Smooth muscle cell (in vitro differentiated cells): ENCODE measurements around the gene CD47. TPM values are rescaled to one million over a fixed set of nuclear protein-coding genes. Genes with fewer than 3 reads are reported as not detected.

Experiments
- DNase-seq: peaks from one replicate; lab custom pipeline; 2025; ENCODE audit not compliant: unreplicated experiment; lab: John Stamatoyannopoulos, UW
- H2AFZ ChIP-seq: fragments of 200-600 bp; sonication (generic); 2 replicates; pipeline ENCODE4 v1.6.0; 2016; ENCODE audit warnings: antibody characterized with exemption, low read depth, mild to moderate bottlenecking
- H3F3A ChIP-seq: fragments of 200-600 bp; sonication (generic); 2 replicates; pipeline ENCODE4 v1.6.0; 2017; ENCODE audit warnings: antibody characterized with exemption, low read depth
- H3K27ac ChIP-seq: fragments of 200-600 bp; sonication (generic); 2 replicates; pipeline ENCODE4 v1.5.1; 2016; ENCODE audit warnings: low read depth, mild to moderate bottlenecking
- H3K27me3 ChIP-seq: fragments of 200-600 bp; sonication (generic); 2 replicates; pipeline ENCODE4 v1.6.1; 2016; ENCODE audit warnings: low read depth, mild to moderate bottlenecking
- H3K36me3 ChIP-seq: fragments of 200-600 bp; sonication (generic); 2 replicates; pipeline ENCODE4 v1.5.1; 2016; ENCODE audit warnings: low read depth
- H3K4me1 ChIP-seq: fragments of 200-600 bp; sonication (generic); 2 replicates; pipeline ENCODE4 v1.5.1; 2016; ENCODE audit warnings: low read depth
- H3K4me2 ChIP-seq: fragments of 200-600 bp; sonication (generic); 2 replicates; pipeline ENCODE4 v1.6.0; 2016; ENCODE audit warnings: mild to moderate bottlenecking
- H3K4me3 ChIP-seq: fragments of 200-600 bp; sonication (generic); 2 replicates; pipeline ENCODE4 v1.5.1; 2016; ENCODE audit warnings: mild to moderate bottlenecking
- H3K79me2 ChIP-seq: fragments of 200-600 bp; sonication (generic); 2 replicates; pipeline ENCODE4 v1.6.0; 2016; ENCODE audit warnings: low read depth, mild to moderate bottlenecking
- H3K9ac ChIP-seq: fragments of 200-600 bp; sonication (generic); 2 replicates; pipeline ENCODE4 v1.6.0; 2016; ENCODE audit warnings: low read depth
- H3K9me3 ChIP-seq: fragments of 200-600 bp; sonication (generic); replicated peaks from 2 replicates; pipeline ENCODE4 v1.5.1; 2016; ENCODE audit warnings: low read depth
- H4K20me1 ChIP-seq: fragments of 200-600 bp; sonication (generic); 2 replicates; pipeline ENCODE4 v1.6.0; 2016; ENCODE audit warnings: low read depth
- CTCF ChIP-seq: fragments of 200-600 bp; sonication (generic); IDR thresholded peaks from 2 replicates; pipeline ENCODE4 v1.5.1; 2017; ENCODE audit warnings: borderline replicate concordance, mild to moderate bottlenecking, antibody characterized with exemption; ENCODE audit not compliant: insufficient read depth, poor library complexity, severe bottlenecking
- WGBS: methylation state at CpG from one replicate; pipeline ENCODE4 v1.1.7; 2016; ENCODE audit warnings: low lambda C conversion rate; 5-methylcytosine and 5-hydroxymethylcytosine counted together
- polyA plus RNA-seq: library from polyadenylated mRNA; unstranded; fragments of >200 nt; fragmentation: Nextera tagmentation; extraction: Ambion mirVana; gene quantifications from 2 replicates; pipeline ENCODE4 v1.2.1, GENCODE V29; 2016
- total RNA-seq: library from RNA; depleted of rRNA; stranded (reverse); fragments of >200 nt; gene quantifications from 2 replicates; pipeline ENCODE4 v1.2.3, GENCODE V29; 2014

CD47 gene
- total and polyA plus RNA-seq, 2 experiments from 2014 or later, result 47.1 to 95.6 TPM

DNA sequence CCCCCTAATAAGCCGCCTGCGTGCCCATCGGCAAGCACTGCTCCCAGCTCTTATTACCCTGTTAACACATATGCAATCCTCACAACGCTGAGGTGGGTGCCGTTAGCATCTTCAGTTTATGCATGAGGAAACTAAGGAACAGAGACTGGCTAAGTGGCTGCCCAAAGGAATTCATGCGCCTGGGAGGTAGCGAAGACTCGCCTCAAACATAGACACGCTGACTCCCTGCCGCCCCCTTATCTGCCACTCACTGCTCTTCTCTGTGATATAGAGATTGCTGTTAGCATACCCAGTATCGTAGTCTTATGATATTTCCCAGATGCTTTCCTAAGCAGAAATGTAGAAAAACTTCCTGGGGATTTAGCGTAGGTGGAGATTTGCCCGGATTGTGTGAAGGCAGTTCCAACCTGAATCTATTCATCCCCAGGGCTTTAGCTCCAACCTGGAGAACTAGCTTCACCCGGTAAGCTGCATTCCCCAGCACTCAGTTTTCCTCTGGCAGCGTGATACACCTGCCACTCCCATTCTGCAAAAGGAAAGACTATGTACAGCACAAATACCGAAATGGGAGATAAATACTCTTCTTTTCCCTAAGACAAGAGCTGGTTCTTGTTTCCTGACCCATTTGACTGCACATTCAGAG is 23.7 kb upstream of the CD47 start:
- DNase-seq, result no peak
- H3K4me2 ChIP-seq, result peak overlapping the region; percentile 9
- no peaks in the 10 kb centered on the region for H3K79me2 ChIP-seq
- 67% methylated on average over 16 of the region's 16 CpGs for WGBS
- H3K9ac ChIP-seq, result no peak overlapping the region
- no peaks in the 10 kb centered on the region for H3K9me3 ChIP-seq
- no peaks in the 10 kb centered on the region for H3K36me3 ChIP-seq
- no peak overlapping the region for H3K4me3 ChIP-seq
- H3K27ac ChIP-seq, result no peak overlapping the region
- no peaks in the 10 kb centered on the region for H4K20me1 ChIP-seq
- H3F3A ChIP-seq, result no peaks in the 10 kb centered on the region
- H2AFZ ChIP-seq, result no peak overlapping the region
- no peaks in the 10 kb centered on the region for H3K27me3 ChIP-seq
- no peaks in the 10 kb centered on the region for H3K4me1 ChIP-seq
- TF ChIP-seq CTCF, result no peak

DNA sequence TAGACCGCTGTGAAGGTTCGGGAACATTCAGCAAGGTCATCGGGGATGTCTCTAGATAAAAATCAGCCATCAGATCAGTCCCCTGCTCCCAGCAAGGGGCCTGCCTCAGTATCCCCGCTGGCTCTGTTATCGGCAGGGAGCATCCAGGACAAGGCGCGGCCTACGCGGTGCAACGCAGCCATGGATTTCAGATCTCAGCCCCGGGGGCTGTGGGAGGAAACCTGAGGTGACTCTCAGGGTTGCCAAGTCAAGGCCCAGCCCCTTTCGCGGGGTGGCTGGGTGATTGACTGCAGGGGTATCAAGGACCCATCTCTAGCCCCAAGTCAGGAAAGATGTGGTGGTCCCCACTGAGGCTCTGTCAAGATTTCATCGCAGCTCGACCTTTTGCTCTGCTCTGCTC is 23.1 kb upstream of the CD47 start:
- Histone ChIP-seq H3K27me3 (no peaks in the 10 kb centered on the region), H2AFZ (no peak overlapping the region), H3K9me3 (no peaks in the 10 kb centered on the region), H4K20me1 (no peaks in the 10 kb centered on the region), H3K79me2 (no peaks in the 10 kb centered on the region), H3F3A (no peaks in the 10 kb centered on the region), H3K4me2 (no peak overlapping the region), H3K36me3 (no peaks in the 10 kb centered on the region), H3K9ac (no peak overlapping the region), H3K4me1 (no peaks in the 10 kb centered on the region), H3K27ac (no peak overlapping the region), H3K4me3 (no peak overlapping the region)
- no peak for TF ChIP-seq CTCF
- WGBS, result 93% methylated on average over 15 of the region's 15 CpGs
- no peak for DNase-seq

DNA sequence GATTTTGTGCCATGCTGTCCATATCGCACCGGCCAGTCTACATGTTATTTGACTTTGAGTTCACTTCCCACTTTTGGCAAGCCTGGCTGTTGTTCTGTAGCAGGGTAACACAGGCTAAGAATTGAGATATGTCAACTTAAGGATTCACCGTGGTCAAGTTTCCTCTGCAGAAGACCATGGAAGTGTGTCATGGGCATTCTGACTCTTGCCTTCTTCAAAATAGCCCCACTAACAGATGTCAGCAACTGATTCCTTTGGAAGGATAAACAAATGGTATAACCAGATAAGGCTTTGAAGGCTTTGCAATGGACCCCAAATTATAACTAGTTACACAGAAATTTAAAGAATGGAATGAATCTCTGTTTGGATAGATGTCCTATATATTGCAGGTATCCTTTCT is 20.1 kb upstream of the CD47 start:
- Histone ChIP-seq H2AFZ (no peak overlapping the region), H3K9ac (no peak overlapping the region)

More for the DNA sequence above, 20.1 kb upstream of the CD47 start:
- no peak overlapping the region for H3K27ac ChIP-seq
- no peak for TF ChIP-seq CTCF
- H3K79me2 ChIP-seq, result no peaks in the 10 kb centered on the region
- no peaks in the 10 kb centered on the region for H3K9me3 ChIP-seq
- 95% methylated on average over 3 of the region's 3 CpGs for WGBS
- H3K4me2 ChIP-seq, result no peak overlapping the region
- H3F3A ChIP-seq, result no peaks in the 10 kb centered on the region
- no peaks in the 10 kb centered on the region for H3K4me1 ChIP-seq
- no peaks in the 10 kb centered on the region for H3K27me3 ChIP-seq
- H3K4me3 ChIP-seq, result no peak overlapping the region
- H3K36me3 ChIP-seq, result no peaks in the 10 kb centered on the region
- no peaks in the 10 kb centered on the region for H4K20me1 ChIP-seq
- no peak for DNase-seq
